NCI-H2227 (cell line): Measurements from ENCODE around the gene WSB1.

ENCODE experiments used
- DNase-seq: peaks from one replicate; lab custom pipeline; 2025; ENCODE audit not compliant: unreplicated experiment; lab: John Stamatoyannopoulos, UW

Gene WSB1

GRCh38 chr17:27333410-27333980 lies 39.6 kb downstream of the WSB1 start:
- DNase-seq: no peak

GRCh38 chr17:27336184-27336583 lies 42.3 kb downstream of the WSB1 start:
- DNase-seq: no peak

- no peak for DNase-seq
Observed at GRCh38 chr17:27338536-27338985, 44.6 kb downstream of the WSB1 start.

- DNase-seq: no peak
Observed at GRCh38 chr17:27339198-27339835, 45.4 kb downstream of the WSB1 start.

- no peak for DNase-seq
Observed at GRCh38 chr17:27339836-27340550, 46.1 kb downstream of the WSB1 start.

GRCh38 chr17:27340575-27340974 lies 46.7 kb downstream of the WSB1 start:
- no peak for DNase-seq

- no peak for DNase-seq
Observed at GRCh38 chr17:27341041-27341471, 47.1 kb downstream of the WSB1 start.

- DNase-seq: no peak
Observed at GRCh38 chr17:27342059-27342458, 48.1 kb downstream of the WSB1 start.

GRCh38 chr17:27343294-27343693 lies 49.4 kb downstream of the WSB1 start:
- no peak for DNase-seq

GRCh38 chr17:27343977-27344607 lies 50.2 kb downstream of the WSB1 start:
- DNase-seq: no peak

- DNase-seq: peak; percentile 91
Observed at GRCh38 chr17:27345141-27345904, 51.4 kb downstream of the WSB1 start.

- no peak for DNase-seq
Observed at GRCh38 chr17:27346228-27346899, 52.5 kb downstream of the WSB1 start.

GRCh38 chr17:27348196-27348595 lies 54.3 kb downstream of the WSB1 start:
- no peak for DNase-seq

GRCh38 chr17:27349540-27350021 lies 55.7 kb downstream of the WSB1 start:
- DNase-seq: no peak

- DNase-seq: no peak
Observed at GRCh38 chr17:27351759-27352158, 57.8 kb downstream of the WSB1 start.

- no peak for DNase-seq
Observed at GRCh38 chr17:27352448-27353032, 58.6 kb downstream of the WSB1 start.

- DNase-seq: no peak
Observed at GRCh38 chr17:27353033-27353460, 59.1 kb downstream of the WSB1 start.

- peak; percentile 88 for DNase-seq
Observed at GRCh38 chr17:27353461-27354050, 59.6 kb downstream of the WSB1 start.

GRCh38 chr17:27354051-27354490 lies 60.2 kb downstream of the WSB1 start:
- DNase-seq: no peak
